K562 (cell line): ENCODE results near the gene CDCA5. TPM values are rescaled to one million over a fixed set of nuclear protein-coding genes. Genes with fewer than 3 reads are reported as not detected.

Experiments used
- ATAC-seq: fragments of 200-7000 bp; cut with Tn5 transposase; 3 replicates; pipeline ENCODE4 v1.9.1; 2020; ENCODE audit warnings: moderate library complexity
- BruUV-seq: library from RNA; stranded (reverse); fragments of 400-500 nt; replicated peaks from 2 replicates; lab custom pipeline; 2021; lab: Mats Ljungman, UMichigan
- CTCF ChIA-PET: fragments of 300-600 bp; formaldehyde crosslinking; extraction: SDS; loops from one replicate; lab custom pipeline; 2021; ENCODE audit warnings: low intra/inter-chr PET ratio; lab: Yijun Ruan, JAX
- POLR2A ChIA-PET: fragments of 300-600, 350-650 bp; sonication (Branson Sonifier 250); formaldehyde crosslinking; extraction: SDS; loops from one replicate; lab custom pipeline; 2021; ENCODE audit warnings: antibody characterized with exemption, inconsistent platforms; lab: Yijun Ruan, JAX
- DNase-seq, 4 experiments: peaks; one replicate each; pipeline versions ENCODE4 v3.0.0 to v3.0.0-alpha.2; 2011 to 2018; ENCODE audit warnings: low spot score in 3 of 4, mixed read lengths in 3 of 4; ENCODE audit errors: extremely low read depth in 1 of 4
- FAIRE-seq: peaks from 2 replicates; lab custom pipeline; 2011; peaks lifted over from hg19 to GRCh38; lab: Jason Lieb, UNC
- H2AFZ ChIP-seq: 2 replicates; pipeline ENCODE4 v1.6.0; 2011; ENCODE audit warnings: low read depth, low read length, control low read depth, inconsistent platforms
- H3K27ac ChIP-seq: fragments of 200-600 bp; 3 replicates; pipeline ENCODE4 v1.8.0; 2011; ENCODE audit warnings: low read depth, mild to moderate bottlenecking, control low read depth, inconsistent platforms, low read length, moderate library complexity, mixed read lengths; ENCODE audit errors: extremely low read depth
- H3K27me3 ChIP-seq, 2 experiments: fragments of 300-600 bp in 1 of 2; 2 replicates in 1 of 2; 3 replicates in 1 of 2; pipeline versions ENCODE4 v1.6.0 to v1.8.0; 2011; ENCODE audit warnings: inconsistent platforms in 2 of 2, low read length in 2 of 2, mild to moderate bottlenecking in 1 of 2, mixed read lengths in 1 of 2, moderate library complexity in 1 of 2; ENCODE audit not compliant: control insufficient read depth in 2 of 2, insufficient read depth in 2 of 2
- H3K36me3 ChIP-seq: fragments of 300-600 bp; 3 replicates; pipeline ENCODE4 v1.8.0; 2011; ENCODE audit warnings: mild to moderate bottlenecking, low read length, inconsistent platforms; ENCODE audit not compliant: control insufficient read depth, insufficient read depth
- H3K4me1 ChIP-seq, 2 experiments: fragments of 200-600 bp in 1 of 2; replicated peaks in 1 of 2; 2 replicates in 1 of 2; 3 replicates in 1 of 2; pipeline versions ENCODE4 v1.5.1 to v1.8.0; 2011; ENCODE audit warnings: inconsistent platforms in 2 of 2, low read length in 2 of 2, mild to moderate bottlenecking in 1 of 2, mixed read lengths in 1 of 2, moderate library complexity in 1 of 2; ENCODE audit not compliant: control insufficient read depth in 2 of 2, insufficient read depth in 2 of 2
- H3K4me2 ChIP-seq: 2 replicates; pipeline ENCODE4 v1.6.1; 2011; ENCODE audit warnings: low read length, control low read depth, inconsistent platforms, mixed read lengths; ENCODE audit not compliant: insufficient read depth
- H3K4me3 ChIP-seq: fragments of 200-600 bp; sonication (generic), shearing (Covaris generic); 2 replicates; pipeline ENCODE4 v1.5.1; 2016; ENCODE audit warnings: control low read depth, inconsistent platforms
- H3K79me2 ChIP-seq: fragments of 200-600 bp; 3 replicates; pipeline ENCODE4 v1.8.0; 2011; ENCODE audit warnings: low read length, inconsistent platforms; ENCODE audit not compliant: control insufficient read depth, insufficient read depth
- H3K9ac ChIP-seq, 2 experiments: 2 replicates each; pipeline versions ENCODE4 v1.6.0 to v1.6.1; 2011; ENCODE audit warnings: low read depth in 2 of 2, low read length in 2 of 2, control low read depth in 1 of 2, inconsistent platforms in 1 of 2, mild to moderate bottlenecking in 1 of 2, mixed read lengths in 1 of 2; ENCODE audit not compliant: insufficient read depth in 1 of 2
- H3K9me1 ChIP-seq: one replicate; pipeline ENCODE4 v1.6.0; 2011; ENCODE audit warnings: inconsistent platforms, mild to moderate bottlenecking, low read length, moderate library complexity; ENCODE audit not compliant: control insufficient read depth, insufficient read depth
- H3K9me3 ChIP-seq: replicated peaks from 2 replicates; pipeline ENCODE4 v1.5.1; 2011; ENCODE audit warnings: low read depth, low read length, inconsistent platforms; ENCODE audit not compliant: control insufficient read depth, insufficient read depth
- H4K20me1 ChIP-seq: replicated peaks from 2 replicates; pipeline ENCODE4 v1.6.1; 2011; ENCODE audit warnings: low read length, inconsistent platforms, mixed read lengths; ENCODE audit not compliant: control insufficient read depth, insufficient read depth
- BCL6 ChIP-seq: fragments of 250-450 bp; sonication (Bioruptor Pico); IDR thresholded peaks from 2 replicates; pipeline ENCODE4 v1.4.0; 2020
- EWSR1 ChIP-seq: fragments of 450-650 bp; IDR thresholded peaks from 2 replicates; pipeline ENCODE4 v1.6.1; 2018; ENCODE audit warnings: borderline replicate concordance, mild to moderate bottlenecking, low read depth, moderate library complexity; ENCODE audit not compliant: partially characterized antibody
- HDAC1 ChIP-seq, 2 experiments: fragments of 450-650 bp; IDR thresholded peaks; 2 replicates each; pipeline ENCODE4 v1.6.1; 2016 to 2017; ENCODE audit warnings: inconsistent platforms in 1 of 2, mild to moderate bottlenecking in 1 of 2, moderate library complexity in 1 of 2
- PHTF2 ChIP-seq: fragments of 250-450 bp; sonication (Bioruptor Pico); IDR thresholded peaks from 2 replicates; pipeline ENCODE4 v1.5.0; 2021; ENCODE audit warnings: mild to moderate bottlenecking
- PTRF ChIP-seq: fragments of 450-650 bp; IDR thresholded peaks from 2 replicates; pipeline ENCODE4 v1.6.1; 2016; ENCODE audit warnings: mild to moderate bottlenecking, missing genetic modification characterization, missing compliant biosample characterization
- ZNF318 ChIP-seq, 2 experiments: fragments of 450-650 bp; IDR thresholded peaks; 2 replicates each; pipeline ENCODE4 v1.6.1; 2016; ENCODE audit warnings: mild to moderate bottlenecking in 2 of 2, borderline replicate concordance in 1 of 2, low read depth in 1 of 2, moderate library complexity in 1 of 2
- ZNF830 ChIP-seq: fragments of 250-450 bp; sonication (Bioruptor Pico); IDR thresholded peaks from 2 replicates; pipeline ENCODE4 v1.5.0; 2021; ENCODE audit warnings: mild to moderate bottlenecking
- WGBS: fragments of 100-300 bp; shearing (Covaris generic); methylation state at CpG from one replicate; pipeline ENCODE4 v1.1.6; 2016; ENCODE audit warnings: low coverage, mixed read lengths; ENCODE audit not compliant: insufficient coverage; ENCODE audit errors: missing lambda C conversion rate; 5-methylcytosine and 5-hydroxymethylcytosine counted together
- in situ Hi-C: fragments of 300-500 bp; cut with MboI; formaldehyde crosslinking; loops from 4 replicates; pipeline ENCODE4 v1.15.0; 2018; ENCODE audit warnings: inconsistent platforms, mixed read lengths
- intact Hi-C: fragments of 100-400 bp; cut with micrococcal nuclease; formaldehyde crosslinking; loops from 2 replicates; pipeline ENCODE4 v1.14.2; 2022
- polyA plus RNA-seq, 8 experiments: library from polyadenylated mRNA; depleted of rRNA in 4 of 8; stranded (reverse) in 5 of 8; unstranded in 3 of 8; fragments of >200 nt; fragmentation: Nextera tagmentation in 2 of 8; fragmentation: Illumina TruSeq in 1 of 8; extraction: Ambion mirVana in 2 of 8; extraction: Trizol in 1 of 8; gene quantifications; 2 replicates each; pipeline versions ENCODE4 v1.2.1 to v1.2.3, GENCODE V29; 2011 to 2014; ENCODE audit warnings: inconsistent platforms in 1 of 8, missing spikeins in 1 of 8
- total RNA-seq, 7 experiments: library from RNA; depleted of rRNA in 6 of 7; stranded (reverse); fragments of >200 nt in 6 of 7; fragmentation: Illumina TruSeq in 2 of 7; extraction: Trizol in 2 of 7; gene quantifications; 2 replicates each; pipeline versions ENCODE4 v1.2.1 to v1.2.3, GENCODE V29; 2011 to 2021; ENCODE audit warnings: low replicate concordance in 1 of 7
- TF ChIP-seq, protein P1 (sequence below): fragments of 250-450 bp; sonication (Bioruptor Pico); IDR thresholded peaks from 2 replicates; pipeline ENCODE4 v1.5.0; 2020; ENCODE audit warnings: mild to moderate bottlenecking
- TF ChIP-seq, protein P2 (sequence below): sonication (generic); formaldehyde crosslinking; IDR thresholded peaks from 2 replicates; pipeline ENCODE4 v1.8.1; 2023; ENCODE audit warnings: mild to moderate bottlenecking, missing genetic modification reagents, moderate library complexity

CDCA5 gene
- total and polyA plus RNA-seq, 9 of the 15 experiments (the other 6 are each of a cell fraction or from before 2014, with no cell fraction given): 18.9 to 94.3 (median 64.6) TPM

DNA sequence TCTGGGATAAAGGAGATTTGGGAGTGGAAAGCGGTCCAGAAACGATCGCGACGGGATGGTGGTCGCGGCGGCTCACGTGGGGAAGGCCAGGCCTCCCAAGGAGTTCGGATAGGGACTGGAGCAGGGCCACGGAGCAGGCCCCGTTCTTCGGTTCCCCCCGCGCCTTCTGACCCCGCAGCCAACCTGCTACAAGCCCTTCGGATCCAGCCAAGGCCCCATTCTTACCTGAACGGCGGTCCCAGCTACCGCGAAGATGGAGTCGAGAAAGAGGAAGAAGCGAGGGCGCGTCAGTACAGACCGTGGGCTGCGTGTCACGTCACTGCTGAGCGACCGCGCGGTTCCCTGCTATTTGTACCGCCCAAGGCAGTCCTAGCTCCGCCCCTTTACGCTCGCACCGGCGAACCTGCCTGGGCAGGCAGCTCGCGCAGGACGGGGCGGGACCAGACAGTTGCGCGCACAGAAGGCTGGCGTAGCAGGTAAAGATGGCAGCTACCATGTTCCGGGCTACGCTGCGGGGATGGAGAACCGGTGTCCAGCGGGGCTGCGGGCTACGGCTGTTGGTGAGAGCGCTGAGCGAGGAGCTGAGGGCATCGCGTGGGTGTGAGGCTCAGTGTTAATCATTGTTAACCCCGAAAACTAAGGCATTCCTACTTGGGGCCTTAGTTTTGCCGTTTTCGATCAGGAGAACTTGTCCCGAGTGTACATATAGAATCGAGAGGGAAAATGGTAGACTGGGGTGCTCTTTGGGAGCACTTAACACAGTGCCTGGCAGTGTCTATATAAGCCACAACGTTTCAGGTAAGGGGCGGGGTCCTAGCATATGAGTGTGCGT is 38.2 kb upstream of the CDCA5 start, which contains the start of the genes FAU and MRPL49:
FAU (minus strand) TSS at position 270 of the 832 bp plus-strand sequence. CDS start 321 bp downstream, outside the sequence.
MRPL49 (plus strand) TSS at position 457 of the 832 bp plus-strand sequence; CDS start at position 483, 26 bp downstream.
- H3K9me1 ChIP-seq: no peaks in the 10 kb centered on the region
- TSS peak; percentile 68 for BruUV-seq
- ChIA-PET POLR2A (interaction anchor here (0.6 to 9.5 kb wide), 31 partner anchors 10 to 378 kb away, joined by 3 to 182 read pairs (median 3); partner anchors contain the start of genes CAPN1, MAJIN, NEAT1 and POLA2), CTCF (interaction anchor here (0.6 to 0.7 kb wide), 2 partner anchors 10 to 135 kb away, joined by 3 read pairs; no protein-coding TSS in a partner anchor)
- peak within 1 kb of the TSS; percentile 96 for H3K27ac ChIP-seq
- DNase-seq (peak; percentile 89 to 99 (median 93)), FAIRE-seq (peak; percentile 96), ATAC-seq (peak; percentile 92)
- H3K27me3 ChIP-seq: no peaks in the 10 kb centered on the region
- peak within 1 kb of the TSS; percentile 98 for H3K4me3 ChIP-seq
- WGBS: 1% methylated on average over 54 of the region's 64 CpGs
- no peaks in the 10 kb centered on the region for H3K9me3 ChIP-seq
- peaks cover 61% of the 10 kb centered on the region for H3K79me2 ChIP-seq
- peaks cover 13 to 22% of the 10 kb centered on the region in 2 experiments; a peak in 4 of 5 replicates for H3K4me1 ChIP-seq
- H3K36me3 ChIP-seq: peaks cover 73% of the 10 kb centered on the region
- peak within 1 kb of the TSS; percentile 98 for H3K9ac ChIP-seq
- peaks cover 4% of the 10 kb centered on the region; the same call in 1 of the 2 replicates for H4K20me1 ChIP-seq
- intact Hi-C loops (loop anchor here (2.0 kb wide), 1 partner anchor 59 kb away; the partner anchor contains the start of gene CAPN1), in situ Hi-C loops (no loop called here)
- H3K4me2 ChIP-seq: peak within 1 kb of the TSS; percentile 100
- peak within 1 kb of the TSS; percentile 90 for H2AFZ ChIP-seq
- TF ChIP-seq ZNF318 (IDR thresholded peaks at IDR 0.05; ENCODE audit: borderline replicate concordance in 1 of 2, low read depth in 1 of 2): no peak
- TF ChIP-seq HDAC1 (IDR thresholded peaks at IDR 0.05): no peak; a peak in 2 of 4 replicates
- no peak for TF ChIP-seq PHTF2
- TF ChIP-seq EWSR1: no peak
- no peak for TF ChIP-seq ZNF830 (CRISPR knock-in tag)
- TF ChIP-seq, protein P1, sequence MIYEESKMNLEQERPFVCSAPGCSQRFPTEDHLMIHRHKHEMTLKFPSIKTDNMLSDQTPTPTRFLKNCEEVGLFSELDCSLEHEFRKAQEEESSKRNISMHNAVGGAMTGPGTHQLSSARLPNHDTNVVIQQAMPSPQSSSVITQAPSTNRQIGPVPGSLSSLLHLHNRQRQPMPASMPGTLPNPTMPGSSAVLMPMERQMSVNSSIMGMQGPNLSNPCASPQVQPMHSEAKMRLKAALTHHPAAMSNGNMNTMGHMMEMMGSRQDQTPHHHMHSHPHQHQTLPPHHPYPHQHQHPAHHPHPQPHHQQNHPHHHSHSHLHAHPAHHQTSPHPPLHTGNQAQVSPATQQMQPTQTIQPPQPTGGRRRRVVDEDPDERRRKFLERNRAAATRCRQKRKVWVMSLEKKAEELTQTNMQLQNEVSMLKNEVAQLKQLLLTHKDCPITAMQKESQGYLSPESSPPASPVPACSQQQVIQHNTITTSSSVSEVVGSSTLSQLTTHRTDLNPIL (CRISPR knock-in tag): no peak
- no peak for TF ChIP-seq BCL6 (CRISPR knock-in tag)
- TF ChIP-seq, protein P2, sequence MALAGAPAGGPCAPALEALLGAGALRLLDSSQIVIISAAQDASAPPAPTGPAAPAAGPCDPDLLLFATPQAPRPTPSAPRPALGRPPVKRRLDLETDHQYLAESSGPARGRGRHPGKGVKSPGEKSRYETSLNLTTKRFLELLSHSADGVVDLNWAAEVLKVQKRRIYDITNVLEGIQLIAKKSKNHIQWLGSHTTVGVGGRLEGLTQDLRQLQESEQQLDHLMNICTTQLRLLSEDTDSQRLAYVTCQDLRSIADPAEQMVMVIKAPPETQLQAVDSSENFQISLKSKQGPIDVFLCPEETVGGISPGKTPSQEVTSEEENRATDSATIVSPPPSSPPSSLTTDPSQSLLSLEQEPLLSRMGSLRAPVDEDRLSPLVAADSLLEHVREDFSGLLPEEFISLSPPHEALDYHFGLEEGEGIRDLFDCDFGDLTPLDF: peak; percentile 65
- TF ChIP-seq PTRF (tag): no peak
